LNCaP clone FGC (cell line): ENCODE results near the gene RLN1.
"Not testable (repeated sequence)": the region's sequence is repeated elsewhere in the genome, so short reads cannot be mapped to it uniquely, and the experiment has no call there.

ENCODE experiments used
- DNase-seq: peaks from one replicate; pipeline ENCODE4 v3.0.0-alpha.2; 2011; ENCODE audit warnings: low read depth
- H3K4me3 ChIP-seq: 2 replicates; pipeline ENCODE4 v1.5.1; 2011; ENCODE audit warnings: mild to moderate bottlenecking, low read depth, low read length, control low read depth
- CTCF ChIP-seq: IDR thresholded peaks from 2 replicates; pipeline ENCODE4 v1.5.1; 2012; ENCODE audit warnings: mild to moderate bottlenecking; ENCODE audit not compliant: control insufficient read depth, insufficient read depth; ENCODE audit errors: extremely low read depth

Gene RLN1

GRCh38 chr9:5338992-5339981, at the start of gene RLN1:
Gene RLN1 (minus strand): TSS chr9:5339876. CDS start chr9:5339746, 130 bp downstream.
- H3K4me3 ChIP-seq, result peak within 1 kb of the TSS; percentile 16; the same call in 1 of the 2 replicates
- DNase-seq, result not testable (repeated sequence)

- no peak for TF ChIP-seq CTCF
- DNase-seq, result no peak
- no peak overlapping the region for H3K4me3 ChIP-seq
Measured at GRCh38 chr9:5389109-5389732, 49.5 kb upstream of the RLN1 start.

- no peak for DNase-seq
- H3K4me3 ChIP-seq, result no peak overlapping the region
- no peak for TF ChIP-seq CTCF
Measured at GRCh38 chr9:5388026-5388819, 48.5 kb upstream of the RLN1 start.

GRCh38 chr9:5384436-5384835, 44.8 kb upstream of the RLN1 start:
- no peak for TF ChIP-seq CTCF
- DNase-seq, result no peak

GRCh38 chr9:5382479-5382878, 42.8 kb upstream of the RLN1 start:
- no peak for TF ChIP-seq CTCF
- no peak overlapping the region for H3K4me3 ChIP-seq
- no peak for DNase-seq

More at GRCh38 chr9:5384436-5384835, 44.8 kb upstream of the RLN1 start:
- no peak overlapping the region for H3K4me3 ChIP-seq

GRCh38 chr9:5375790-5376477, 36.3 kb upstream of the RLN1 start:
- DNase-seq, result no peak
- H3K4me3 ChIP-seq, result no peak overlapping the region
- no peak for TF ChIP-seq CTCF
